GM21360 (cell line): ENCODE data around the gene MMP23B.
A peak's percentile ranks its signal among the peaks of the same experiment; 100 is the strongest.
"Not testable (repeated sequence)": the region's sequence is repeated elsewhere in the genome, so short reads cannot be mapped to it uniquely, and the experiment has no call there.

Source experiments
- ATAC-seq: cut with Tn5 transposase; IDR thresholded peaks from one replicate; pipeline ENCODE4 v1.9.1; 2021; ENCODE audit warnings: mild to moderate bottlenecking, moderate library complexity; ENCODE audit not compliant: unreplicated experiment

The MMP23B gene

DNA sequence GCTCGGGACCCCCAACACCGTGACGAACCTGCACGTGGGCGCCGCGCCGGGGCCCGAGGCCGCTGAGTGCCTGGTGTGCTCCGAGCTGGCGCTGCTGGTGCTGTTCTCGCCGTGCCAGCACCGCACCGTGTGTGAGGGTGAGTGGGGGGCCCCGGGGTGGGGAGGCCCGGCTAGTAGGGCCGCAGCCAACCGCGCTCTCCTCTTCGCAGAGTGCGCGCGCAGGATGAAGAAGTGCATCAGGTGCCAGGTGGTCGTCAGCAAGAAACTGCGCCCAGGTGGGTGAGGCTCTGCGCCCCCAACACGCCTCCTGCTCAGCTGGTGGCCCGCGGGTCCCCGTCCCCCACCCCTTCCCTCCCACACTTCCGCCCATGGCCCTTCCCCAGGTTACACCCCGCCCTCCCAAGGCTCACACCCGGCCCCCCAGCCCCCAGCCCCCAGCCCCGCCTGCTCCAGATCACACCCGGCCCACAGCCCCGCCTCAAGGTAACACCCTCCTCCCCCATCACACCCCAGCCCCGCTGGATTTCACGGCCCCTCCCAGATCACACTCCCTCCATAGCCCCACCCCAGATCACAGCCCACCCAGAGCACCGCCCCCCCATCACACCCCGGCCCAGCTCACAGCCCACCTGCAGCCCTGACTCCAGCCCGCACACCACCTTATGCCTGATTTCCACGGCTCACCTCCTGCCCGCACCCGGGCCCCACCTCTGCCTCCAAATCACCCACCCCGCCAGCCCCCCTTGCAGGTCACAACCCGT lies 2.4 kb upstream of the MMP23B start:
- ATAC-seq = no peak

DNA sequence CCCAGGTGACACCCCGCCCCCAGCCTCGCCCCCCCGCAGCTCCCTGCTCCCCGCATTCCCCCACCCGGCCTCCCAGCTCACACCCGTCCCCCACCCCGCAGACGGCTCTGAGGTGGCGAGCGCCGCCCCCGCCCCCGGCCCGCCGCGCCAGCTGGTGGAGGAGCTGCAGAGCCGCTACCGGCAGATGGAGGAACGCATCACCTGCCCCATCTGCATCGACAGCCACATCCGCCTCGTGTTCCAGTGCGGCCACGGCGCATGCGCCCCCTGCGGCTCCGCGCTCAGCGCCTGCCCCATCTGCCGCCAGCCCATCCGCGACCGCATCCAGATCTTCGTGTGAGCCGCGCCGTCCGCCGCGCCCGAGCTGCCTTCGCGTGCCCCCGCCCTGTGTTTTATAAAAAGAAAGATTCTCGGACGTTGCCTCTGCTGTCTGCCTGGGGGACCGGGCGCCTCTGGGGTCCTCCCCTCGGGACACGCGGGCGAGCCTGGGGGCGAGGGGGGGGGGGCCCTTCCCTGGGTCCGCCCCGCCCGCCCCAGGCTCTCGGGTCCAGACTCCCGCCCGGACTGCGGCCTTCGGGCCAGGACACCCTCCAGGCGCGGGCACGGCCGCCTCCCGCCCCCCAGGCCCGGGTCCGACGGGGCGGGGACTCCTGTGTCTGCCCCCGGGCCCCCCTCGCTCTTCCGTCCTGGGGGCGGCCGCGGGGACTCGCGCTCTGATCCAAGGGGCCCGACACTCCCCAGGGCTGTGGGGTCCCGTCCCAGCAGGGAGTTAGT lies 1.6 kb upstream of the MMP23B start:
- ATAC-seq = no peak

DNA sequence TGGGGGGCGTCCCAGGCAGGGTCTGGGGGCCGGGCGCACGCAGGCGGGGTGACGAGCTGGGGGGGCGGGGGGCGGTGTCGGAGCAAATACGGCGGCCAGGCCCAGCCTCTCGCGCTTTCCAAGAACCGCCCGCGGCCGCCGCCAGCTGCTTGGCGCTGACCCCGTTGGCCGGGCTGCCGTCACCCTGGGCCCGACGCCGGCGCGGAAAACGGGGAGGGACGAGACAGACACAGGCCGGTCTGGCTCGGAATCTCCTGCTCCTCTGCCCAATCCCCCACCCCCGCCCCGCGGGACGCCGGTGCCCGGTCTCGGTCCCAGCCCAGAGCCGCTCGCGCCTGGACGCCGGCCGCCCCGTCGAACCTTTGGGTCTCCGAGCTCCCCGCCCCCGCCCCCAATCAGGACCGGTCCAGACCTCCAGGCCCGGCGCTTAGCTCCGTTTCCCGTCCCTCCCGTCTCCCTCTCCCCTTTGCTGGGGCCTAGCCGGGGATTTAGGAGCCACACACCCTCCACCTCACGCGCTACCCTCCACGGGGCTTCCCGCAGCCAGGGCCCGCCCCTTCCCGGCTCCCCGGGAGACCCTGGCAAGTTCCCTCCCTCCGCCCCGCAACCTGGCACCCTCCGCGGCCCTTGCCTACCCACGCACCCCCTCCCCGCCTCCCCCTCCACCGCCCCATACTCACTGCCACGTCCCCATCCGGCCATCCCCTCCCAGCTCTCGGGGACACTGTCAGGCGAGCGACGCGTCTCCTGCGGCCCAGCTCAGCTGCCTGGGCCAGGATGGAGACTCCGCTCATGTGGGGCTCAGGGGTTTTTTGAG lies 800 bp upstream of the MMP23B start:
- no peak for ATAC-seq

DNA sequence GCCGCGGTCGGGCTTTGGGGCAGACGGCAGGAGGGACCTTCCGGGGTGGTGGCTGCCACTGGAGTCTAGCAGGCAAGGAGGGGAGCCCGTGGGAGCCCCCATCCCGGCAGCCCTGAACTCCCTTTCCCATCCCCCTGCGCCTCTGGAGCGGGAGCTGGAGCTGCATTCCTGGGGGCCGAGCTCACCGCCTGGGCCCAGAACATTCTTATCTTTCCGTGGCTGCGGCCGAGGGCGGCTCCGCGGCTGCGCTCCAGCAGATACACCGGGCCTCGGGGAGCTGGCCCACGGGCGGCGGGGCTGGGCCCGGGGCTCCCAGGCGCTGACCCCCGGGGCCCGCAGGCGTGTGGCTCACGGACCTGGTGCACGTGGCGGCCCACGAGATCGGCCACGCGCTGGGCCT lies 1.4 kb downstream of the MMP23B start:
- ATAC-seq = not testable (repeated sequence)

DNA sequence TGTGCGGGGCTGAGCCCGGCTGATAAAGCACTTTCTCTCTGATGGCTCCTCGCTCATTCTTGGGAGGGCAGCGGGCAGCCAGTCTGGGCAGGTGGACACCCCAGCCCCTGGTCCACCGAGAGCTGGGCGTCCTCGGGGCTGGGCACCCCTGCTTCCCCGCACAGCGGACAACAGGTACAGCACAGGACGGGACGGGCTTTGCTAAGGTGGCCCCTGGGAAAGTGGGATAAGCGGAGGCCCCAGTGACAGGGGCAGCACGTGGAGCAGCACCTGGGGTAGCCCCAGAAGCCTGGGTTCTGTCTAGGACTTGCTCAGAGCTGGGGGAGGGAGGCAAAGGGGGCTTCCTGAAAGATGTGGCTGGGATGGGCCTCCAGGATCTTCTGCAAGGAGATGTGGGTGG lies 2.6 kb downstream of the MMP23B start:
- not testable (repeated sequence) for ATAC-seq

DNA sequence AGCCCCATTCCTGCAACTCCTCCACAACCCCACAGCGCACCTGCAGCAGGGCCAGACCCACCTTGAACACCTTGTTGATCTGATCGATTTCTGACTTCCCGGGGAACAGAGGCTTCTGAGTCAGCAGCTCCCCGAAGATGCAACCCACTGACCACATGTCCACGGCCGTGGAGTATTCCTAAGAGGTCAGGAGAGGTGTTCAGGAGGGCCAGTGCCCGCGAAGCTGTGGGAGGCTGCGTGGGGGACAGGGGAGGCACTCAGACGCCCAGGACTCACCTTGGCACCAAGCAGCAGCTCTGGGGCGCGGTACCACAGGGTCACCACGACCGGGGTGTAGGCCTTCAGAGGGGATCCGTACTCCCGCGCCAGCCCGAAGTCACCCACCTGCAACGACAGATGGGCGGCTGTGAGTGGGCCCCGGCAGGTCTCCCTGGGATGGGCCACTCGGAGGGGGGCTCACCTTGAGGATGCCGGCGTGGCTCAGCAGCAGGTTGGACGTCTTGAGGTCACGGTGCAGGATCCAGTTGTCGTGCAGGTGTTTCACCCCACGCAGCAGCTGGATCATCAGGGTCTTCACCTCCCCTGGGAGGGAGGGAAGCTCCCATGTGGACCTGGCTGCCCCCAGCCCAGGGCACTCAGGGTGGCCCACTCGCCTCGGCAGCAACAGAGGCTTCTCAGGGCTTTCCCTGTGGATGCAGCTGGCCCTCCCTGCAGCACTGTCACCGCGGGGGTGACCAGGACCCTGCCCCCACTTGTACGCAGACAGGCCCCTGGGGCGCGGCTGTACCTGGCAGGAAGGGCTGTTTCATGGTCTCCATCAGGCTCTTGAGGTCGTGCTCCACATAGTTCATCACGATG lies 4.9 kb downstream of the MMP23B start:
- ATAC-seq = not testable (repeated sequence)

DNA sequence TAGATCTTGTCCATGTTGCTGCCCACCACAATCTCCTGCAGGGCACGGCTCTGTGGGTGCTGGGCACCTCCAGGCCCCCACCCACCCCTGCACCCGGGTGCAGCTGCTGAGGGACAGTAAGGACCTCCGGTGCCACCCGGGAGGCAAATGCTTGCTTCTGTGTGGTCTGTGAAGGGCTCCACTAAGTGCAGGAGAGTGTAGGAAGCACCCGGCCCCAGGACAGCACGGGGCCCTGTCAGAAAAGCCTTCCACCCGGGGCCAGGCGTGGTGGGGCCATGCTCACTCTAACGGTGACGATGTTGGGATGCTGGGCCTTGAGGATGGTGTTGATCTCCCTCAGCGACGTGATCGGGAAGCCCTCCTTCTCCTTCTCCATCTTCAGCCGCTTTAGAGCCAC lies 5.5 kb downstream of the MMP23B start:
- ATAC-seq = not testable (repeated sequence)

DNA sequence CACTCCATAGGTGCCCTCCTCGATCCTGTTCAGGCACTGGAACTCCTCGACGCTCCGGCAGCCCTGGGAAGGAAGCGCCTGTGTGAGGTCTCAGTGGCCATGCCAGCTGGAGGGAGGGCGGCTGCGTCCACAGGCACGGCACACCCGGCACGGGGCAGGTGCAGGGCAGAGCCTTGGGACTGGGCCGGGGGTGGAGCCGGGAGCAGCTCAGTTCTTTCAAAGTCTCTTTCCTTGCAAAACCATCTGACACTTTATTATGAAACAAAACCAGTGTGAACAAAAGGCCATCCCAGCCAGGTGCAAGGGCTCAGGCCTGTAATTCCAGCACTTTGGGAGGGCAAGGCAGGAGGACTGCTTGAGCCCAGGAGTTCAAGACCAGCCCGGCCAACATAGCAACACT lies 6.6 kb downstream of the MMP23B start:
- not testable (repeated sequence) for ATAC-seq

DNA sequence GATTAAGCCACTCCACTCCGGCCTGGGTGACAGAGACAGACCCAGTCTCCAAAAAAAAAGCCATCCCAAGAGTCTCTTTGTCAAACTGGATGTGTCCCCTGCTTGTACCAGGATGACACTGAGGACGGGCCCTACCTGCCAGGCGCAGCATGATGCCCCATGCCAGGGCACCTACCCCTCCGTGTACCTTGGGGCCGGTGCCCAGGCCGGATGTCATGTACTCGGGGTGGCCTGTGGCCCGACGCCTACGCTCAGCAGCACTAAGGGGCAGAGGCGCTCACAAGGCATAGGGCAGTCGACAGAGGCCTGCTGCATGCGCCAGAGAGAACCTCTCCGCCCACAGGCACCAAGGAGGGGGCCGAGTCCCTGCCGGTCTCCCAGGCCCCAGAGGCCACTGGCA lies 7.4 kb downstream of the MMP23B start:
- not testable (repeated sequence) for ATAC-seq

DNA sequence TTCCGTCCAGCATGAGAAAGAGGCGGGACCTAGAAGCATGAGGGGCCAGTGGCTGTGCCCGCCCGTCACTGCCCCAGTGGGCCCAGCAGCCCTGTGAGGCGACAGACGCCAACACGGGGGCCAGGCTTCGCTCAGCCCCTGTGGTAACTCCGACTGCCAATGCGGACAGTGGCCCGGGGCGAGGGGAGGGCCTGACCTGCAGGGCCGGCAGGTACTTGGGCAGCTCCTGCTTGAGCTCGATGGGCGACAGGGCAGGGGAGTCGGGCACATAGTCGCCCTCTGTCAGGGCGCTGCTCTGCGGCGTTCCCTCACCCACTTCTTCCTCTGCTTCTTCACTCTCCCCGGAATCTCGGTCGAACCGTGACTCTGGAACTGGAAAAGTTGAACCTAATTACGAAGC lies 8.1 kb downstream of the MMP23B start:
- ATAC-seq = not testable (repeated sequence)

DNA sequence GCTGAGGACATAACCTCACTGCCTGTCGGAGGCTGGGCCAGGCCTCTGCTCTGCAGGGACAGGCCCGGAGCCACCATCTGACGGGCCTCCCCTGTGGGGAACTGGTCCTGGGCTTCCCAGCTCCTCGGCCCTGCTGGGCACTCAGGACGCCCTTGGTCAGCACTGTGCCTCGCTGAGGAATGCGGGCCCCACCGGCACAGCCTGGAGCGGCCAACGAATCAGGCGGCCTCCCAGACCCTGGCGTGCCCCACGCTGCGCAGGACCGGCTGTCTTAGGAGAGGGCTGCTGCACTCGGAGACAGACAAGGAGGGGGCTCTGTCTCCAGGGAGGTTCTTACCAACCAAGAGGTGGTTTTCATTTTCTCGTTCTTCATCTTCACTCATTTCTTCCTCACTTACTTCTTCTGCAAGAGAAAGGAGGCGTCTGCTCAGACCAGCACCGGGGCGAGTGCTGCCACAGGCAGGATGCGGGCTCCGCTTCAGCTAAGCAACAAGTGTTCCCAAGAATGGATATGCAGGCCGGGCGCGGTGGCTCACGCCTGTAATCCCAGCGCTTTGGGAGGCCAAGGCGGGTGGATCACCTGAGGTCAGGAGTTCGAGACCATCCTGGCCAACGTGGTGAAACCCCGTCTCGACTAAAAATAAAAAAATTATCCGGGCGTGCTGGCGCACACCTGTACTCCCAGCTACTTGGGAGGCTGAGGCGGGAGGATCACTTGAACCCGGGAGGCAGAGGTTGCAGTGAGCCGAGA lies 8.9 kb downstream of the MMP23B start:
- not testable (repeated sequence) for ATAC-seq

DNA sequence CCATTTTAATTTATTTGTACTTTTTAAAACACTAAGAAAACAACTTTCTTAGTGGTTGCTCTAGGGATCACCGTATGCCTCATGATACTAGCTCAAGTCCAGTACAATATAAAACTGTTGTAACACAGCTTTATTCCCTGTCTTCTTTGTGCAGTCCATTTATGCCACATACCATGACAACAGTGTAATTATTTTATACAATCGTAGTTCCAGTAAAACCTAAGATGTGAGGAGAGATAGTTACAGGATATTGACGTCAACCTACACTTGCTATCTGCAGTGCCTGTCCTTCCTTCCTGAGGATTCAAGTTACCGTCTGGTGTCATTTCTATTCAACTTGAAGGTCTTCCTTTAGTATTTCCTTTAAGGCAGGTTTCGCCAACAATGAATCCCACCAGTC lies 14.4 kb downstream of the MMP23B start:
- ATAC-seq = not testable (repeated sequence)

DNA sequence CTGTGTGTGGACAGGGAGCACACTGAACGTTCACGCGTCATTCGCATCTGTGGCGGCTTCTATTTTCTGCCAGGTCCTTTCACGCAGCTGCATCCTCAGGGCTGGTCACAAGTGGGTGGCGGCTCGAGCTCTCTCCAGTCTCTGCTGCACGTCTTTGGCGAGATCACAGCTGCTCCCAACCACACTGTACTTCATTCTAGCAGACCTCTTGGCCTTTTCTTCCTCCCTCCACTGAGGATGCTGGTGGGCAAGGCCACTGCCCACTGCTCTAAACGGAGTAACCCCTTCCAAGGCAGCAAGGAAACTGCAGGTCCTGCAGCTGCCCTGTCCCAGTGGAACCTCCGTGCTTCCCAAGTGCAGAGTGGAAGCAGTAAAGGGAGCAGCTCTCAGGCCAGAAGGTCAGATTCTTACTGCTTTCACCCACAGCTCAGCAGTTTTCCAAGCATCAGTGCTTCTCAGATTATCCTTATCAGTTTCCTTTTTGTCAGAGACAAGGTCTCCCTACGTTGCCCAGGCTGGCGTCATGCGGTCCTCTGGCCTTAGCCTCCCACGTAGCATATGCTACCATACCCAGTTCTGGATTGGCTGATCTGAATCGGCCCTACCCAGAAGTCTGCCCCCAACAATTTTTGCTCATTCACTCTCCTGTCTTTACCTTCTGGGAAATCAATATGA lies 15.7 kb downstream of the MMP23B start:
- ATAC-seq = not testable (repeated sequence)

DNA sequence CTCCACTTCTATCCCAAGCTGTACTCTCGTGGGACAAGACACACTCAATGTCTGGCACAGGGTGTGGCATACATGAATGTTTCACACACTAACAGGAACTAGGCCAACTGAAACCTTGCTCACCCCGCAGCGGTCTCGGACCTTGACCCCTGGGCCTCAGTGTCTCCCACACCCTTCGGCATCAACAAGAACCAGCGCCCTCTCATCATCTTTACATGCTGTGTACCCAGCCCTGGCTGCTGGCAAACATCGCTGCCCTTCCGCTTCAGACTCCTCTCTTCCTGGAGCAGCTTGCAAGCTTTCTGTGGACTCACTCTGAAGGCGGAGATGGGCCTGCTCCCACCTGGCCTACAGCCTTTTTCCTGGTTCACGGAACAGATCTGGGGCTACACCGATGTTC lies 16.3 kb downstream of the MMP23B start:
- not testable (repeated sequence) for ATAC-seq

DNA sequence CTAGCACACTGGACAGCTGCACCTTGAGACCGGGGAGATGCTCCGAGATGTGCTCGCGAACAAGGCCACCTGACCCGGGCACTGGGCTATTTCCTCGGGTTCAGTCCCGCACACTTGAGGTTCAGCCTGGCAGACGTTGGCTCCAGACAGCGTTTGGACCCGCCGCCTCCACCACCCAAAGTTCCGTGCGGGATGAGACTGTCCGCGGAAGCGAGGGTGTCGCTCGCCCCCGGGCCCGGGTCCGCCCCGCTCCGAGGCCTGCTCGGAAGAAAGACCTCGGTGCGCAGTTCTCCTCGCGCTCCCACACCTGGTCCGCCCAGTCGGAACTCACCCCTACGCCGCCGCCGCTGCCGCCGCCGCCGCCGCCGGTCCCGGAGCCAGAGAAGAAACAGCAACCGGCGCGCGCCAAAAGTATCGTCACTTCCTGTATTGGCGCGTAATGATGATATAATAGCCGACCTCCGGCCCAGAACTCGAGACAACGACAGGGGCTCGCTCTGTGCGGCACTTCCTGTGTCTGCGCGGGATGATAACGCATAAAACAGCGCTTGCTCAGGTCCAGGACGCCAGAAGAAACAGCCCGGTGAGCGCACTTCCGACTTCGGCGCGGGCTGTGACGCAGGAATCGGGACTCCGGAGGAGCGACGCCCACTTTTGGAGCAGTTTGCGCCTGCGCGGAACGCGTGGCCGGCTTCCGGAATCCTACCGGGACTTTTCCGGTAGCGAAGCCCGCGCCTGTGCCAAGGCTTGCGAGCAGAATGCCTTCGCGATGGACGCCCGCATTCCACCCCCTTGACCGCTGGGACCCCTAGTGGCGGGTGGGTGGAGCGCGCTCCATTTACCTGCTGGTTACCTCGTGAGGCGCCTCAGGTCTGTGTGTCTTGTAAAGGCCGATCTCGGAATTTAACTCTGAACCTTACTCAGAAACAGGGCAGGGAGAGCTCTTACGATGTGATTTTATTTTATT lies 26.9 kb downstream of the MMP23B start, which contains the start of gene CDK11B:
TSS of gene CDK11B (minus strand) at position 422 of the 967 bp plus-strand sequence. CDS start 1,519 bp downstream, outside the sequence.
- peak; percentile 77 for ATAC-seq

DNA sequence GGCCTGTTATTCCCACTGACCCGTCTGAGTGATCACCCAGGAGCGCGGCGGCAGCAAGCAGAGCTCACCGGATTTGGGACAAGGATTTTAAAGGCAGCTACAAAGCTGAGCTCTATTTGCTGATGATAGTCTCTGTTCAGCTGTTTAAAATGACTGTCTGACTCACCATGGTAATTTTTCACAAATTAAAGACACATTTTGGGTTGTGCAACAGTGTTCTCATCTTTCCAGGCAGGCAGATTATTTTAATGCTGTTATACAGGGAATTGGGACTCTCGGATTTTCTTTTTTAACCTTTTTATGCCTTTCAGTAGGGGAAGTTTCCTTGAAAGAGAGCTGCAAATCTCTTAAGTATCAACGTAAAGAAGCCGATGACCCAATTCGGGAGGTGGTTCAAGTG lies 30.4 kb downstream of the MMP23B start:
- ATAC-seq = not testable (repeated sequence)

DNA sequence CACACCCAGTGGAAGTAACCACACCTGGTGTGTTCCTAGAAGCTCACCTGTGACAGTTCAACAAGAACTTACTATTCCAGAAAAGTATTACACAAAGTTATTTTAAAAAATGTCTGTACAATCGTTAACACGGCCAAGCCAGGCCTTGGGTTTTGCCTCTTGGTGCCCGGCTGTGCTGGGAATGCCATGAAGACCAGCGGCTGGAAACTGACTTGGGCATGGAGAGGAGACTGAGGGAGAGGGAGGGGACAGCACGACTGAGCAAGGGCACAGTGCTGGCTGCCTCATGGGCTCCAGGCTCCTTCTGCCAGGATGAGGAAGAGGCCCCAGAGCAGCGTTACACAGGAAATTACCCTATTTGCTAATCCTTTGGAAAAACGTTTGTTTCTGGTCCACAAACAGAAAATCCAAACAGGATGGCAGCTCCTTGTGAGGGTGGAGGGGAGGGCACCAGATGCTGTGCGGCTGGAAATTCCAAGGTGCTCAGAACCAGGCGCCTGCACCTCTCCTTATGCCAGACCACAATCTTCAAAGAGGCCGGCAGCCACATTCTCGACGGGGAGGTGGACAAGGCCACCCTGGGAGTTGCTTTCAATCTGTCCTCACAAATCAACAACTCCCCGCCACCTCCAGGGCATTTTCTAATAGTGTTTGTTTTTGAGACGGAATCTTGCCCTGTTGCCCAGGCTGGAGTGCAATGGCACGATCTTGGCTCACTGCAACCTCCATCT lies 31.0 kb downstream of the MMP23B start:
- not testable (repeated sequence) for ATAC-seq
